HFFc6 (cell line): ENCODE measurements around the gene OPN1SW. TPM values are rescaled to one million over a fixed set of nuclear protein-coding genes. Genes with fewer than 3 reads are reported as not detected.

Experiments
- DNase-seq: peaks from one replicate; pipeline ENCODE4 v3.0.0-alpha.2; 2018
- H3K27ac Mint-ChIP-seq: 2 replicates; pipeline ENCODE4 v1.8.0; 2020; ENCODE audit warnings: mild to moderate bottlenecking, mixed read lengths
- H3K27me3 Mint-ChIP-seq: 2 replicates; pipeline ENCODE4 v1.8.0; 2021; ENCODE audit warnings: mild to moderate bottlenecking, moderate library complexity, mixed read lengths; ENCODE audit not compliant: insufficient read depth
- H3K36me3 Mint-ChIP-seq: 2 replicates; pipeline ENCODE4 v1.8.0; 2021; ENCODE audit warnings: low read depth, mixed read lengths
- H3K4me1 Mint-ChIP-seq: 2 replicates; pipeline ENCODE4 v1.8.0; 2020; ENCODE audit warnings: low read depth, mixed read lengths
- H3K4me3 Mint-ChIP-seq: 2 replicates; pipeline ENCODE4 v1.8.0; 2020; ENCODE audit warnings: mild to moderate bottlenecking, moderate library complexity, mixed read lengths
- H3K9me3 Mint-ChIP-seq: 2 replicates; pipeline ENCODE4 v1.8.0; 2020; ENCODE audit warnings: mild to moderate bottlenecking, mixed read lengths
- CTCF ChIP-seq: fragments of 200-600 bp; sonication (generic); IDR thresholded peaks from 2 replicates; pipeline ENCODE4 v1.5.0; 2021; ENCODE audit warnings: antibody characterized with exemption, mild to moderate bottlenecking
- total RNA-seq, 6 experiments: library from RNA; stranded (reverse); fragmentation: NEBNext Ultra II Directional; extraction: Animal tissue kit (Norgen Biotek cat#: 25700); gene quantifications; 2 replicates in 1 of 6; 3 replicates in 5 of 6; pipeline ENCODE4 v1.2.3, GENCODE V29; 2021

Gene OPN1SW
- total RNA-seq, 6 experiments from 2014 or later, result not detected

GRCh38 chr7:128732521-128733277 lies 42.9 kb downstream of the OPN1SW start:
- peaks cover 22% of the 10 kb centered on the region for H3K4me1 Mint-ChIP-seq
- no peak for DNase-seq
- no peaks in the 10 kb centered on the region; the same call in 1 of the 2 replicates for H3K9me3 Mint-ChIP-seq
- H3K36me3 Mint-ChIP-seq, result no peaks in the 10 kb centered on the region
- peaks cover 3% of the 10 kb centered on the region; the same call in 1 of the 2 replicates for H3K27me3 Mint-ChIP-seq
- no peak overlapping the region for H3K27ac Mint-ChIP-seq
- TF ChIP-seq CTCF, result peak; percentile 35
- no peak overlapping the region for H3K4me3 Mint-ChIP-seq

GRCh38 chr7:128731184-128731583 lies 44.4 kb downstream of the OPN1SW start:
- no peak for TF ChIP-seq CTCF
- peaks cover 11% of the 10 kb centered on the region for H3K4me1 Mint-ChIP-seq
- no peak overlapping the region for H3K4me3 Mint-ChIP-seq
- DNase-seq, result no peak
- H3K27ac Mint-ChIP-seq, result no peak overlapping the region
- H3K36me3 Mint-ChIP-seq, result no peaks in the 10 kb centered on the region
- H3K27me3 Mint-ChIP-seq, result peaks cover 3% of the 10 kb centered on the region; the same call in 1 of the 2 replicates
- H3K9me3 Mint-ChIP-seq, result no peaks in the 10 kb centered on the region

GRCh38 chr7:128729494-128729893 lies 46.1 kb downstream of the OPN1SW start:
- Mint-ChIP-seq H3K36me3 (no peaks in the 10 kb centered on the region), H3K4me1 (peaks cover 8% of the 10 kb centered on the region), H3K4me3 (no peak overlapping the region), H3K27me3 (peaks cover 3% of the 10 kb centered on the region; the same call in 1 of the 2 replicates), H3K27ac (no peak overlapping the region), H3K9me3 (no peaks in the 10 kb centered on the region)
- TF ChIP-seq CTCF, result no peak
- DNase-seq, result no peak

GRCh38 chr7:128728598-128728997 lies 47.0 kb downstream of the OPN1SW start:
- no peak for TF ChIP-seq CTCF
- Mint-ChIP-seq H3K4me3 (peak overlapping the region; percentile 13; the same call in 1 of the 2 replicates), H3K4me1 (peaks cover 8% of the 10 kb centered on the region), H3K27me3 (peaks cover 3% of the 10 kb centered on the region; the same call in 1 of the 2 replicates), H3K27ac (no peak overlapping the region), H3K36me3 (no peaks in the 10 kb centered on the region), H3K9me3 (no peaks in the 10 kb centered on the region)
- DNase-seq, result peak; percentile 54

GRCh38 chr7:128727239-128727638 lies 48.4 kb downstream of the OPN1SW start:
- H3K9me3 Mint-ChIP-seq, result no peaks in the 10 kb centered on the region
- peaks cover 8% of the 10 kb centered on the region for H3K4me1 Mint-ChIP-seq
- H3K4me3 Mint-ChIP-seq, result no peak overlapping the region
- no peaks in the 10 kb centered on the region for H3K36me3 Mint-ChIP-seq
- H3K27me3 Mint-ChIP-seq, result peaks cover 5% of the 10 kb centered on the region; the same call in 1 of the 2 replicates
- DNase-seq, result no peak
- no peak for TF ChIP-seq CTCF
- no peak overlapping the region for H3K27ac Mint-ChIP-seq
